Left ventricle myocardium superior (tissue), 1 donor: Measurements from ENCODE around the gene ADGRA3. TPM values are rescaled to one million over a fixed set of nuclear protein-coding genes. Genes with fewer than 3 reads are reported as not detected.
"Not testable (repeated sequence)": the region's sequence is repeated elsewhere in the genome, so short reads cannot be mapped to it uniquely, and the experiment has no call there.

Source experiments
- ATAC-seq: fragments of 200-7000 bp; cut with Tn5 transposase; one replicate; pipeline ENCODE4 v1.9.1; 2020; ENCODE audit warnings: mild to moderate bottlenecking, moderate library complexity
- DNase-seq: peaks from one replicate; pipeline ENCODE4 v3.0.0-alpha.2; 2020
- intact Hi-C: fragments of 100-400 bp; cut with micrococcal nuclease; formaldehyde crosslinking; loops from one replicate; pipeline ENCODE4 v1.11.0; 2022
- total RNA-seq: library from RNA; stranded (reverse); fragmentation: NEBNext Ultra II Directional; extraction: Animal tissue kit (Norgen Biotek cat#: 25700); gene quantifications from one replicate; pipeline ENCODE4 v1.2.1, GENCODE V29; 2021
- donor health status: DM: no; HTN: yes; CAD: no; lungs with severe emphysema.

The ADGRA3 gene
- total RNA-seq, 1 donor from 2014 or later = 37.3 TPM

DNA sequence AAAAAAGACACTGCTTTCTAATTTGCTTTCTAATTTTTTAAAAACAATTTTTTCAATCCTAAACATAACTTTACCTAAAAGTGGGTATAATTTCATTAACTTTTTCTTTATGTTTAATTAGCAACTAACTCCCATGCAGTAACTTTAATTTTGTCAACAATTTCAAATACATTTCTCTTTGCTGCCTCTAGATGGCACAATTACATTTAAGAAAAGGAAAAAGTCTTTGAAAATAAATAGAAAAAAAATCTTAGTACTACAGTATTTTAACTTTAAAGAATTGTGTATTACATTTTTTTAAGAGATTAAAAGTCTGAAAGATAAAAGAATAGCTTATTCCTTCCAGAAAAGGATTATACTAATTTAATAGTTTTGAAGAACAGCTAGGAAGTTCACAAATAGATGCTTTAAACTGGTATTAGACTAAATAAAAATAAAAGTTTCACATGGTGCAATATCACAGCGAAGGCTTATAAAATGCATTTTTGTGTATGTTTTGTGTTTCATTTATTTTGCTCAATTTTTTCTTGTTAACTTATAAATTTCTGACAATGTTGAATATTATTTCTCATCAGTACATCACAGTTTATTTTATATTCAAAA lies 105.1 kb downstream of the ADGRA3 start:
- no peak for DNase-seq
- no peak for ATAC-seq
- intact Hi-C loops = loop anchor here (5.0 kb wide), 1 partner anchor 282 kb away; the partner anchor contains the start of gene GBA3

DNA sequence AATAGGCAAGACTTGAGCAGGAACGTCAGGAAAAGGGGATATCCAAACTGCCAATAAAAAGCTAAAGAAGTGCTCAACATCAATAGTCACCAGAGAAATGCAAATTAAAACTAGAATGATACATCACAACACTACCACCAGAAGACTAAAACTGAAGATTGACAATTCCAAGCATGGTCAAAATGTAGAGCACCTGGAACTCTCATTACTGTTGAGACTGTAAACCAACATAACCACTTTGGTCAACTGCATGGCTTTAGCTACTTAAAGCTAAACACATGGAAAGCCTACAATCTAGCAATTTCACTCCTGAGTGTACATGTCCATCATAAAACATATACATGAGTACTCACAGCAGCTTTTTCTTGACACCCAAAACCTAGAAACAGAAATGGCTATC lies 107.4 kb downstream of the ADGRA3 start:
- no peak for ATAC-seq
- intact Hi-C loops = loop anchor here (2.0 kb wide), 1 partner anchor 198 kb away; no protein-coding TSS in a partner anchor

DNA sequence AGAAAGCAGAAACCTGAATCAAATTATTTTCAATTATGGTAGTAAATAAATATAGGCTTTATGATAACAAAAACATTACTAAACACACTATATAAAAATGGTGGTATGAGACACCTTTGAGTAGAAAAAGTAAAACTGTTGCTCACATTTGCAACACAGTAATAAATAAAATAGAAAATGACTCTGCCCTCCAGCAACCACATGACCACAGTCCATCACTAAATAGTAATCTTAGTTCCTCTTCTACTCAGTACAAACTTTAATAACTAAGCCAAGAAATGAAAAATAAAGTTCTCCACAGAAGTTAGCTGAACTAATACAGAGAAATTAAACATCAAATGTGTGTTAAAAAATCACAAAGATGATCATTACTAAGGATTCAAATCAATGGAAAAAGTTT lies 108.5 kb downstream of the ADGRA3 start:
- no peak for DNase-seq
- intact Hi-C loops = no loop called here
- ATAC-seq = no peak

More for the DNA sequence above, 107.4 kb downstream of the ADGRA3 start:
- DNase-seq = no peak

DNA sequence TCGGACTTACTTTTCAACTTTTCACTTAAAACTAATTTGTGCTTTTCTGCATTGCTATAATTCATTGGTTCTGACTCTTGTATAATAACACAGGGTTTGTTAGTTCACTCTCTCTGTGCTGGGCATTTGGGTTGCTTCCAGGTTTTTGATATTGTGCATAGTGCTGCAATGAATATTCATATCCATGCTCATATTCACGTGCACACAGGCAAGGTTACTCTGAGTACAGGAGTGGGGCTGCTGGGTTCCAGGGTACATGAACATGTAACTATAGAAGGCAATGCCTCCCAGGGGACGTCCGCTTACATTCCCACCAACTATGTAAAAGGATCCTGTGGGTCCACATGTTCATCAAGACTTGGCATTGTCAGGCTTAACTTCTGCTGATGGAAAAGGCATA lies 117.2 kb downstream of the ADGRA3 start:
- DNase-seq = no peak
- ATAC-seq = no peak
- intact Hi-C loops = no loop called here

DNA sequence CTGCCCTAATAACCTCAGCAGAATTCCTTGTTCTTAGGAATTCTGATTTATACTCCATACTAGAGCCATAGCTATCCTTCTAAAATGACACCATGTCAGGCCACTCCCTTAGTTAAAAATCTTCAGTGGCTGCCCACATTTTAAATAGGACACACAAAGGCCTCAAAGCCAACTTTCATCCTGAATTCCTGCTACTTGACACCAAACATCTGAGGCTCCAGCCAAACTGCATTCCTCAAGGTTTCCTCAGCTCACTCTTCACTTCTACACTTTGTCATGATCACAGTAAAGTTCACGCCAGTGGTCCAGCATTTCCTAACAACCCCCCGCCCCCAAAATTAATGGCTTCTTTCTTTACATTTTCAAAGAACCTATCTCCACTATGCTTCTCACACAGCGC lies 124.3 kb downstream of the ADGRA3 start:
- no peak for DNase-seq
- intact Hi-C loops = no loop called here
- no peak for ATAC-seq

DNA sequence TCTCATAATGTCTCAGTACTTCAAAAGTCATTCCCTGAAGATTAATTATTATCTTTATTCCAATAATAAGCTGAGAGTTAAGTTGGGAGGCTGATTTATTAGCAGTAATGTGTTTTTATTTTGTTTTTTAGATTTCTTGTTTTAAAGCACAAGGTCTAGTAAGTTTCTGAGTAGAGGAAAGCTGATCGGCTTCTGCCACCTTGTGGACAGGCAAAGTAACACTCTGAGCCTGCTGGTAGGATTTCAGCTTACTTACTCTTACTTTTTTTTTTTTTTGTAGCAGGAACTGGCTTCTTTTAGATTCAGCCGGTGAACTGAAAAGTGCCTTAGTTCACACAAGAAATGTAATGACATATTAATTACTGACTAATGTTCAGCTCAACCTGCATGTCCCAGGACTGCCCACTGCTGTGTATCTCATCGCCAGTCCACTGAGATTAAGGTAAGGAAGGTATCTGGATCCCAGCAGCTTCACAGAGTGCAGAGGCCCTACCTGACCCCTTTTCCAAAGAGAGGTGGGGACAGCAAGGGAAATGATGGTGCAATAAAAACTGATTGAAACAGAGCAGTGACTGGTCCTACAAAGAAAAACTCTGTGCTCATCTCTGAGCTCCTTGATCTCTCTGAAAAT lies 126.5 kb downstream of the ADGRA3 start:
- DNase-seq = no peak
- ATAC-seq = peak; percentile 55
- intact Hi-C loops = no loop called here

DNA sequence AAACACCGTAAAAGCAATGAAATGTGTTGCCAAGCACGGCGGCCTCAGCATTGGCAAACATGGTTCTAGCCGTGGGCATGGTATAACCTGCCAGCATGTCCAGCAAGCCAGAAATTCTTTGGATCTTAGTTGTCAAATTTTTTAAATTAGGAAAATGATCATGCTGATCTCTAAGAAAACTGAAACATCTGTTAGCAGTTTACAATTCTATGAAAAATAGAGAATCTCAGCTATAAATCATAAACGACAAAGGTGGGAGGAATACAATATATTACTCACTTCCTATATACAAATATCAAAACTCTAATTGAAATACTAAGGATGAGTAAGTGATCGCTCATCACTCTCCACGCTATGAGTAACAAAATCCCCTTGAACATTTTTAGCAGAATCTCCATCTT lies 130.3 kb downstream of the ADGRA3 start:
- ATAC-seq = no peak
- DNase-seq = no peak
- intact Hi-C loops = no loop called here

DNA sequence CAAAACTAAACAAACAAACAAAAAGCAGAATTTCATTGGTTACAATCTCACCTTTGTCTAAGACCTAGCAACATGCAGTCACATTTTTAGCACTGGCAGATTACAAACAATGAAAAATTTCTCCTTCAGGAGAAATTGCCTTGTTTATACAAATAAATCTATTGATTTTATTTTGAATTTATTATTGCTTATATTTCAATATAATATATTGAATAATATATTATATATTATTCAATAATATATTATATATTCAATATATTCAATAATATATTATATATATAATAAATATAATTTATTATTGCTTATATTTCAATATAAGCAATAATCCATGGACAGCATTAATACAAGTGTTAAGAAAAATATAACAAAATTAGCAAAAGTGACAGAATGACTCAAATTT lies 131.7 kb downstream of the ADGRA3 start:
- intact Hi-C loops = no loop called here
- DNase-seq (no peak), ATAC-seq (no peak)

DNA sequence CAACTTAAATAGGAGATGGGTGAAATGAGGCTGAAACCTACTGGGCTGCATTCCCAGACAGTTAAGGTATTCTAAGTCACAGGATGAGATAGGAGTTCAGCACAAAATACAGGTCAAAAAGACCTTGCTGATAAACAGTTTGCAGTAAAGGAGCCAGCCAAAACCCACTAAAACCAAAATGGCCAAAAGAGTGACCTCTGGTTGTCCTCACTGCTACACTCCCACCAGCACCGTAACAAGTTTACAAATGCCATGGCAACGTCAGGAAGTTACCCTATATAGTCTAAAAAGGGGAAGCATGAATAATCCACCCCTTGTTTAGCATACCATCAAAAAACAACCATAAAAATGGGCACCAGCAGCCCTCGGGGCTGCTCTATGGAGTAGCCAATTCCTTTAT lies 133.7 kb downstream of the ADGRA3 start:
- intact Hi-C loops, ATAC-seq: not testable (repeated sequence)

DNA sequence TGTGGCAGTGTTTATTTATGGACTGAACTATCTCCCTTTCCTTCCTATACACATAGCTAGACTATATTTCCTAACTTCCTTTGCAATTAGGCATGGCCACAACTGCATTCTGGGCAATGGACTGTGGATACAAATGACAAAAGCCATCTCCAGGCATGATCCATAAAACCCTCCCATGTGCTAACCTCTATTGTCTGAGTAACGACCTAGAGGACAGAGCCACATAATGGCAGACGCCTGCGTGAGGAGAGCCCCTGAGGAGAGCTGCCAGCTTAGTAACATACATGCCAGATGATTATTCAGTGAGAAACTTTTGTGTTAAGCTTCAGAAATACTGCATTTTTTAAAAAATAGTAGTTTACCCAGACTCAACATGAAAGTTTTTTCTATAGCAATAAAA lies 142.9 kb downstream of the ADGRA3 start:
- no peak for DNase-seq
- intact Hi-C loops = no loop called here
- ATAC-seq = no peak

More for the DNA sequence above, 133.7 kb downstream of the ADGRA3 start:
- DNase-seq = not testable (repeated sequence)

DNA sequence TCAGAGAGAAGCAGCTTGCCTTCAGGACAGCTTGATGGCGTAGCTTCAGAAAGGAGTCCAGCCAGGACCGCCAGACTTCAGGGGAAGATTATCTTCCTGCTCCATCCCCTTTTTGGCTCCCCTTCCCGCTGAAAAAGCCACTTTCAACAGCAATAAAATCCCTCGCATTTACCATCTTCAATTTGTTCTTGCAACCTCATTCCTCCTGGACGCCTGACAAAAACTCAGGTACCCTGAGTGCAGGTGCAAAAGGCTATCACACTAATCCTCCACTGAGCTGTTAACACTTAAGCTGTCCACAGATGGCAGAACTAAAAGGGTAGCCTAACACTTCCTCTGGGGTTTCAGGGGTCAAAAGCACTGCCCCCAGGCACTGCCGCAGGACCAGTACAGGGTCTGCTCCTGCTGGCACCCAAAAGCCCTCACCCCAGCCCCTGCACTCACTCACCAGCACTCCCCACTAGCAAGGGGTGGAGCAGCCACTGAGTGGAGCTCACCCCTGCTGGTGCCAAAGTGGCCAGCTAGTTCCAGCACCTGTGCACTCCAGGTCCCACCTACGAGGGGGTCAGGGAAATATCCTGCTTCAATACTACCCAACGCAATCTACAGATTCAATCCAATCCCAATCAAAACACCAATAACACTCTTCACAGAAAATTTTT lies 145.8 kb downstream of the ADGRA3 start:
- intact Hi-C loops = no loop called here
- ATAC-seq = no peak
- DNase-seq = no peak

DNA sequence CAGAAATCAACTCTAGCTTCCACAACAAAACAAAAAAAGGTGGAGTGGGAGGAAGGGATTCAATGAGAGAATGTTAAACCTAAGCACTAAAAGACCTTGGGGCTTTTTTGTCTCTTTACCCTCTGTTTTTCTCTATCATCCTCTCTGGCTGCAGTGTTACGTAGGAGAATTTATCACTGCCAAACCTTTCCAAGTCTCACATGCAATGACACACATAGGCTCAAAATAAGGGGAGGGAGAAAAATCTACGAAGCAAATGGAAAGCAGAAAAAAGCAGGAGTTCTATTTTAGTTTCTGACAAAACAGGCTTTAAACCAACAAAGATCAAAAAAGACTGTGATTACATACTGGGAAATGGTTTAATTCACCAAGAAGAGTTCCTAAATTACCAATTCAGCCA lies 152.1 kb downstream of the ADGRA3 start:
- ATAC-seq (no peak), DNase-seq (no peak)
- intact Hi-C loops = no loop called here

DNA sequence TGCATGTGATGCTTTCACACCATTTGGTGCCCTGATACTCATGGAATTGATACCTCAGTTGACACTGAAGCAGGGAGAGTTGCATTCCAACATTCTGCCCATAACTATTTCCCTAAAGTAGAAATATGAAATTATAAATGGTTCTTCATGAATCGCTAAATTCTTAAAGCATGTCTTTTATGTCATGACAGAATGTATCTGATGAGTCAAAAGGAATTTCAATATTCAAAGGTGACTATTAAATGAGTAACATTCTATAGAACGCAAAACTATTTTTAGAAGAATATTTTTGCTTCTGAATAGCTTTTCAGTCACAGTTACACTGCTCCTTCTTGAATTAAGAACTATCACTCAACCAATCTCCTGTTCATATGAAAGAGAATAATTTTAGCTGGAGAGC lies 152.8 kb downstream of the ADGRA3 start:
- intact Hi-C loops = no loop called here
- ATAC-seq = no peak
- no peak for DNase-seq

DNA sequence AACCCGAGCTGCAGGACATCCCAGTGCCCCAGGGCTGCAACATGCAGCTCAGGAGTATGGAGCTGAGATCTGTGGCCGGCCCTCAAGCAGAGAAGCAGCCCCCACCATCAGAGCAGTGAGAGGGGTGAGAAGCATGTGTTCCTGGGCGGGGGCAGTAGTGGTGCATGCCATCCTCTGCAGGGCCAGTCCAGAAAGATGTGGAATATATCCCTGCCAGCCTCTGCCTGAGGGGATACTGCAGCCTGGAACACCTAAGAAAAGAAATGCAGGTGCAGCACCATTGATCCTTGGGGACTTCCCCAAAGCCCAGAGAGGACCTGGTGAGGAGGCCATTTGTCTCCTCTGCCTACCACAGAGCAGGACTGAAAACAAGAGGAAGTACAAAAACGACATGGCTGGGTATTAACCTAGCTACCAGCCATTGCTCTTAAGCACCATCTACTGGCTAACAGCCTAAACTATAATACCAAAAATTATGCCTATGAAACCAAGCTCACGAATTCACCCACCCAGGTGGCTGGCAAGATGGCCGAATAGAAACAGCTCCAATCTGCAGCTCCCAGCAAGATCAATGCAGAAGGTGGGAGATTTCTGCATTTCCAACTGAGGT lies 158.8 kb downstream of the ADGRA3 start:
- no peak for DNase-seq
- intact Hi-C loops = no loop called here
- ATAC-seq = no peak

DNA sequence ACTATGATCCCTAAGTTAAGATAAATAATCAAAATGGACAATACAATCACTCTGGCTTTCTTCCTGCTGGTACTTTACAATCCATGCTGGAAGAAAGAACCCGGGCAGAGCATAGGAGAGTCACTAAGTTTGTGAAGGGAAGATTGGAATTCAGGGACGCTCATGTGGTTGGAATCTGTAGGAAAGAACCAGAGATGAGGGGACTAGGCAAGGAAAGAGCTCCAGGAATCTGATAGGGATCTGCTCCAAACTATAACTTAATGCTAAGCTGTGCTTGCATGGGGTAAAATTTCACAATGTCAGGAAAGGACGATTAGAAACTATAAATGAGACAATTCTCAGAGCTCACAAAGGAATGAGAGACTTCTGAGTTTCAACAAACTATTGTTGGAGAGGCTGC lies 167.5 kb downstream of the ADGRA3 start:
- DNase-seq = no peak
- intact Hi-C loops = no loop called here
- ATAC-seq = no peak

DNA sequence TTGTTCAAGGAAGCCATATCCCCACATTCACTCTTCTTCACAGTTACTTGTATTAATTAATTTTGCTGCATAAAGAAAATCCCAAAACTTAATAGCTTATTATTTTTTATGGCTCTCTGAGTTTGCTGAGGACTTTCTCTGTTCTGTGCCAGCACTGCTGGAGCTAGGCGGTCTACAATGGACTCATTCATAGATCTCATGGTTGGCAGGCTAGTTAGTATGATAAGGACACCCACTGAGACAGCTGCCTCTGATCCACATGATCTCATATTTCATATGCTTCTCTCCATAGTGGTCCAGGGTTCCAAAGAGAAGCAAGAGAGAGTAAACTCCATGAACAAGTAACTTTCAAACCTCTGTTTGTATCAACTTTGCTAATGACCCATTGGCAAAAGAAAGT lies 170.2 kb downstream of the ADGRA3 start:
- ATAC-seq (peak; percentile 67), DNase-seq (no peak)
- intact Hi-C loops = no loop called here

DNA sequence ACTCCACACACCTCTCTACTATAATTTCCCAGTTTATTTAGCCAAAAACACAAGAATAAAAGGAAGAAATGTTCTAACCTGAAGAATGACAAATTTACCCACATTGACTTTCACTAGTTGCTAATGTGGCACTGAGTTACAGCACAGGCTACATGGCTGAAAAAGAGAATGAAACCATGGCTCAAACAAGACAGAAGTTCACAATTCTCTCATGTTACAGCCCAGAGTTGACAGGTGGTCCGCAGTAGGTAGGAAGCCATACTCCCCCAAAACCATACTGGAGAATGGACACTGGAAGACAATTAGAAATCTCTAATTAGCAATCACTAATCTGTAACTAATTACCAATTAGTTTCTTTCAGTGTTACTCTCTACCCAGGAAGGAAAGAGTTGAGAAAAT lies 170.8 kb downstream of the ADGRA3 start:
- no peak for ATAC-seq
- intact Hi-C loops = no loop called here
- no peak for DNase-seq

DNA sequence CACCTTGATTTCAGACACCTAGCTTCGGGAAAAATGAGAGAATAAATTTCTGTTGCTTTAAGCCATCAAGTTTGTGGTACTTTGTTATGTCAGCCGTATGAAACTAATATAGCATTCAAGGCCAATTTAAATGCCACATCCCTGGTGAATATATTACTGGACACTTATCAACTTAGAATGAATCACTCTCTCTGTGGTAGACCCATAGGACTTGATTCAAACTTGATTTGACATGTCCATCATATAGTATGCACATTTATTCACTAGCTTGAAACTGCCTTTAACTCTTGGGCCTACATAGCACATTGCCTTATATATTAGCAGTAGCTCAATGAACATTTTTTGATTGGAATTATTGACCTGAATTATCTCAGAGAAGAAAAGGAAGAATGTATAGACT lies 172.3 kb downstream of the ADGRA3 start:
- intact Hi-C loops = no loop called here
- no peak for ATAC-seq
- DNase-seq = no peak

DNA sequence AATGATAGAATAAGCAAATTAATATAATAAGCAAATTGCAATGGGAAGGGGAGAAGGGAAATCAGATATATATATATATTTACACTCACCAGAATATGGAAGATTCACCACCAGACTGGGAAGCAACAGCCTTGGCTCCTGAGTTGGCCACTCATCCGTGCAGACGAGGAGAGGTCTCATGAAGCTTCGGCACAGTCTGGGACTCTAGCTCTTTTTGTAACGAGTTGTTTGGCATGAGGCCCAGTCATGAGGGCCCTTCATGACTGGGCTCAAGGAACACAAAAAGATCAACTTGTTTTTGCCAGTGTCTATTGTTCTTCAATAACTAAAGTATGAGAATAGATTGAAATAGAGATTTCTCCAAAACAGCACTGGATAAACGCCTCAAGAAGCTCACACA lies 176.4 kb downstream of the ADGRA3 start:
- intact Hi-C loops = no loop called here
- ATAC-seq = no peak
- no peak for DNase-seq

DNA sequence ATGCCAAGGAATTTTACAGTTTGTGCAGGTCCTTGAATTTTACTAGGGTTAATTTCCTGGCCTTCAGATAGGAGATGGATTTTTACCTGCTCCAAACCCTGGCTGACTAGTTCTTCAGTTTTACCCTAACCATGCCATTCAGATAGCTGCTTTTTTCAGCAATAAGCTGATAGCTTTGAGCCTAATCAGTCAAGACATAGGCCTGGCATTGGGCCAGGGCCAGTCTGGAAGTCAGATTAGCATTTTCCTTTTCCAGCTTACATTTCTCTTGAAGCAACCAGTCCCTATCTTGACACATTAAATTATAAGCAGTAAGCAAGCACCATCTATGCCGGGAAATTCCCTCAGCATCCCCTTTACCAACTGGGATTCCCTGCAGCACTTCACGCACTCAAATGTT lies 177.1 kb downstream of the ADGRA3 start:
- intact Hi-C loops = no loop called here
- ATAC-seq (no peak), DNase-seq (peak; percentile 30)
